PC-9 (cell line): Measurements from ENCODE around the gene PAOX. TPM values are rescaled to one million over a fixed set of nuclear protein-coding genes. Genes with fewer than 3 reads are reported as not detected.
"Not testable (repeated sequence)": the region's sequence is repeated elsewhere in the genome, so short reads cannot be mapped to it uniquely, and the experiment has no call there.

Source experiments
- BruUV-seq: library from RNA; stranded (reverse); fragments of 400-500 nt; replicated peaks from 2 replicates; lab custom pipeline; 2021; lab: Mats Ljungman, UMichigan
- CTCF ChIA-PET: fragments of 300-600 bp; sonication (Branson Sonifier 250); formaldehyde crosslinking; loops from one replicate; lab custom pipeline; 2022; ENCODE audit warnings: antibody characterized with exemption; lab: Charles Lee
- POLR2A ChIA-PET: fragments of 300-600 bp; sonication (Branson Sonifier 250); formaldehyde crosslinking; loops from one replicate; lab custom pipeline; 2022; ENCODE audit warnings: antibody characterized with exemption; ENCODE audit not compliant: unreplicated experiment; lab: Charles Lee
- DNase-seq, 2 experiments: peaks; one replicate each; pipeline versions ENCODE4 v3.0.0 to v3.0.0-alpha.2; 2015 to 2022; ENCODE audit warnings: mixed read lengths in 1 of 2
- H2AFZ ChIP-seq: fragments of 200-600 bp; sonication (generic); 2 replicates; pipeline ENCODE4 v1.8.1; 2017; ENCODE audit warnings: antibody characterized with exemption
- H3F3A ChIP-seq: fragments of 200-600 bp; sonication (generic); 2 replicates; pipeline ENCODE4 v1.8.1; 2017; ENCODE audit warnings: antibody characterized with exemption, mild to moderate bottlenecking, low read depth; ENCODE audit not compliant: insufficient read depth
- H3K27ac ChIP-seq: fragments of 200-600 bp; sonication (generic); 2 replicates; pipeline ENCODE4 v1.6.1; 2016; ENCODE audit warnings: mixed run types
- H3K27me3 ChIP-seq: fragments of 200-600 bp; sonication (generic); 2 replicates; pipeline ENCODE4 v1.6.1; 2016; ENCODE audit warnings: low read depth, mixed run types; ENCODE audit not compliant: insufficient read depth
- H3K36me3 ChIP-seq: fragments of 200-600 bp; sonication (generic); 2 replicates; pipeline ENCODE4 v1.6.1; 2016; ENCODE audit warnings: low read depth, mixed run types
- H3K4me1 ChIP-seq: fragments of 200-600 bp; sonication (generic); replicated peaks from 2 replicates; pipeline ENCODE4 v1.6.1; 2016; ENCODE audit warnings: mixed run types; ENCODE audit not compliant: insufficient read depth
- H3K4me2 ChIP-seq: fragments of 200-600 bp; sonication (generic); 2 replicates; pipeline ENCODE4 v1.6.1; 2017; ENCODE audit warnings: mixed run types
- H3K4me3 ChIP-seq: fragments of 200-600 bp; sonication (generic); 2 replicates; pipeline ENCODE4 v1.6.1; 2016; ENCODE audit warnings: mixed run types
- H3K79me2 ChIP-seq: fragments of 200-600 bp; sonication (generic); 2 replicates; pipeline ENCODE4 v1.6.1; 2017; ENCODE audit warnings: low read depth, mixed run types
- H3K9me2 ChIP-seq: fragments of 200-600 bp; sonication (generic); 2 replicates; pipeline ENCODE4 v1.8.1; 2017; ENCODE audit warnings: mild to moderate bottlenecking; ENCODE audit not compliant: insufficient read depth
- H3K9me3 ChIP-seq: fragments of 200-600 bp; sonication (generic); 2 replicates; pipeline ENCODE4 v1.8.1; 2016; ENCODE audit warnings: low read depth; ENCODE audit not compliant: insufficient read depth
- H4K20me1 ChIP-seq: fragments of 200-600 bp; sonication (generic); 2 replicates; pipeline ENCODE4 v1.8.1; 2017; ENCODE audit not compliant: insufficient read depth
- CTCF ChIP-seq: fragments of 200-600 bp; sonication (generic); conservative IDR thresholded peaks from 2 replicates; pipeline ENCODE4 v1.6.1; 2017; ENCODE audit warnings: mixed run types, antibody characterized with exemption, mild to moderate bottlenecking, moderate library complexity
- EZH2 ChIP-seq: fragments of 200-600 bp; sonication (generic); IDR thresholded peaks from 2 replicates; pipeline ENCODE4 v1.8.0; 2017; ENCODE audit warnings: antibody characterized with exemption, low read depth
- intact Hi-C: fragments of 100-400 bp; cut with micrococcal nuclease; formaldehyde crosslinking; loops from one replicate; pipeline ENCODE4 v1.10.0; 2022; ENCODE audit not compliant: unreplicated experiment
- total RNA-seq: library from RNA; stranded (reverse); gene quantifications from 2 replicates; pipeline ENCODE4 v1.2.3, GENCODE V29; 2021

Gene PAOX
- total RNA-seq, 1 experiment from 2014 or later = 5.7 TPM

- H3K4me1 ChIP-seq = no peaks in the 10 kb centered on the region
- H3K4me2 ChIP-seq = no peak overlapping the region
- TF ChIP-seq EZH2 = no peak
- no peak for TF ChIP-seq CTCF
- no peaks in the 10 kb centered on the region for H3K79me2 ChIP-seq
- ChIA-PET CTCF (no interaction called here), POLR2A (no interaction called here)
- no peaks in the 10 kb centered on the region for H3K9me3 ChIP-seq
- BruUV-seq = no TSS peak
- intact Hi-C loops = no loop called here
- H3F3A ChIP-seq = no peaks in the 10 kb centered on the region
- no peaks in the 10 kb centered on the region for H3K9me2 ChIP-seq
- H3K27me3 ChIP-seq = no peaks in the 10 kb centered on the region
- H3K36me3 ChIP-seq = no peaks in the 10 kb centered on the region
- H3K4me3 ChIP-seq = no peak overlapping the region
- no peak overlapping the region for H2AFZ ChIP-seq
- no peaks in the 10 kb centered on the region for H4K20me1 ChIP-seq
- DNase-seq = no peak
- no peak overlapping the region for H3K27ac ChIP-seq
Measured at GRCh38 chr10:133421336-133422222, 42.5 kb downstream of the PAOX start.

- no peaks in the 10 kb centered on the region for H3K4me1 ChIP-seq
- no peaks in the 10 kb centered on the region for H3K36me3 ChIP-seq
- H3K9me2 ChIP-seq = no peaks in the 10 kb centered on the region
- no TSS peak for BruUV-seq
- no peaks in the 10 kb centered on the region for H3K79me2 ChIP-seq
- ChIA-PET CTCF (interaction anchor here (0.6 kb wide), 1 partner anchor 376 kb away, joined by 3 read pairs; no protein-coding TSS in a partner anchor), POLR2A (no interaction called here)
- H4K20me1 ChIP-seq = no peaks in the 10 kb centered on the region
- H3K4me2 ChIP-seq = no peak overlapping the region
- no peaks in the 10 kb centered on the region for H3F3A ChIP-seq
- intact Hi-C loops = no loop called here
- no peak for TF ChIP-seq EZH2
- no peaks in the 10 kb centered on the region for H3K9me3 ChIP-seq
- DNase-seq = no peak
- H3K4me3 ChIP-seq = no peak overlapping the region
- H2AFZ ChIP-seq = no peak overlapping the region
- H3K27me3 ChIP-seq = no peaks in the 10 kb centered on the region
- no peak overlapping the region for H3K27ac ChIP-seq
Measured at GRCh38 chr10:133422223-133422806, 43.3 kb downstream of the PAOX start.

GRCh38 chr10:133422807-133423771, 44.0 kb downstream of the PAOX start:
- H3K4me1 ChIP-seq = no peaks in the 10 kb centered on the region
- DNase-seq = no peak
- no peaks in the 10 kb centered on the region for H3K79me2 ChIP-seq
- intact Hi-C loops = no loop called here
- no peak overlapping the region for H3K4me2 ChIP-seq
- no peak overlapping the region for H3K27ac ChIP-seq
- no peaks in the 10 kb centered on the region for H3K27me3 ChIP-seq
- H3F3A ChIP-seq = no peaks in the 10 kb centered on the region
- ChIA-PET CTCF (interaction anchor here (0.6 kb wide), 1 partner anchor 377 kb away, joined by 3 read pairs; no protein-coding TSS in a partner anchor), POLR2A (no interaction called here)
- no peaks in the 10 kb centered on the region for H3K9me3 ChIP-seq
- TF ChIP-seq EZH2 (no peak), CTCF (no peak)
- BruUV-seq = no TSS peak
- no peak overlapping the region for H3K4me3 ChIP-seq
- H3K36me3 ChIP-seq = no peaks in the 10 kb centered on the region
- H2AFZ ChIP-seq = no peak overlapping the region
- H3K9me2 ChIP-seq = no peaks in the 10 kb centered on the region
- H4K20me1 ChIP-seq = no peaks in the 10 kb centered on the region

- CTCF ChIA-PET = not testable (repeated sequence)
Measured at GRCh38 chr10:133424102-133424501, 45.0 kb downstream of the PAOX start.

GRCh38 chr10:133424601-133425000, 45.5 kb downstream of the PAOX start, which contains the start of gene SPRN:
Gene SPRN (minus strand): TSS chr10:133424625. CDS start chr10:133423681, 944 bp downstream.
- H3K4me2 ChIP-seq, H3K9me2 ChIP-seq, intact Hi-C loops, H3K9me3 ChIP-seq, H3K27me3 ChIP-seq, H3K27ac ChIP-seq, H3F3A ChIP-seq, POLR2A ChIA-PET, H2AFZ ChIP-seq, H4K20me1 ChIP-seq, H3K79me2 ChIP-seq, BruUV-seq, H3K4me3 ChIP-seq, H3K4me1 ChIP-seq, H3K36me3 ChIP-seq, DNase-seq, CTCF ChIA-PET: not testable (repeated sequence)

More at GRCh38 chr10:133424102-133424501, 45.0 kb downstream of the PAOX start:
- H3K9me2 ChIP-seq, H3K4me1 ChIP-seq, DNase-seq, H3K36me3 ChIP-seq, H4K20me1 ChIP-seq, H3K27me3 ChIP-seq, H3K4me3 ChIP-seq, POLR2A ChIA-PET, H3K4me2 ChIP-seq, H3K9me3 ChIP-seq, H3F3A ChIP-seq, H2AFZ ChIP-seq, BruUV-seq, intact Hi-C loops, H3K79me2 ChIP-seq, H3K27ac ChIP-seq: not testable (repeated sequence)
